Testis (tissue), 2 donors: ENCODE results near the gene GRM7.

ENCODE experiments used
- POLR2A ChIP-seq: fragments of 450-650 bp; IDR thresholded peaks from one replicate; pipeline ENCODE4 v1.6.1; 2017; ENCODE audit warnings: antibody characterized with exemption, mild to moderate bottlenecking, moderate library complexity
- TF ChIP-seq, protein P1 (sequence below), 3 experiments: fragments of 450-650 bp in 2 of 3; fragments of 200-600 bp in 1 of 3; sonication (generic) in 1 of 3; IDR thresholded peaks; one replicate each; pipeline ENCODE4 v1.5.1; 2016 to 2019; ENCODE audit warnings: antibody characterized with exemption in 3 of 3, mild to moderate bottlenecking in 2 of 3, moderate library complexity in 1 of 3

DNA sequence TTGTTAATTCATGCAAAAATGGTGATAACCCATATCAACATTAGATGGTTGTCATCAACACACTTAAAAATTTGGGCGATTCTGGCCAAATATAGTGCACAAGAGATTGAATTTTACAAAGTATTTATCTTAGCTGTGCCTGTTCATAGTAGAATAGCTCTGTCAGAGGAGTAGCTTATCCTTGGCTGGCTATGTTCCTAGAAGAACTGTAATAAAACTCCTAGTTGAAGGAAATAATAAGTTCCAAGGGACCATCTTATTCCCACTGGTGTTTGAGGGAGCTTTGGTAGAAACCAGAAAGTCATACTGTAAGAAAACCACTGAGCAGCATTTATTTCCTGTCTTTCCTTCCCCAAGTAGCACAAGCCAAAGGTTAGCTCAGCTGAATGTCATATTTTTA, 201.8 kb downstream of the GRM7 start:
- TF ChIP-seq, protein P1, sequence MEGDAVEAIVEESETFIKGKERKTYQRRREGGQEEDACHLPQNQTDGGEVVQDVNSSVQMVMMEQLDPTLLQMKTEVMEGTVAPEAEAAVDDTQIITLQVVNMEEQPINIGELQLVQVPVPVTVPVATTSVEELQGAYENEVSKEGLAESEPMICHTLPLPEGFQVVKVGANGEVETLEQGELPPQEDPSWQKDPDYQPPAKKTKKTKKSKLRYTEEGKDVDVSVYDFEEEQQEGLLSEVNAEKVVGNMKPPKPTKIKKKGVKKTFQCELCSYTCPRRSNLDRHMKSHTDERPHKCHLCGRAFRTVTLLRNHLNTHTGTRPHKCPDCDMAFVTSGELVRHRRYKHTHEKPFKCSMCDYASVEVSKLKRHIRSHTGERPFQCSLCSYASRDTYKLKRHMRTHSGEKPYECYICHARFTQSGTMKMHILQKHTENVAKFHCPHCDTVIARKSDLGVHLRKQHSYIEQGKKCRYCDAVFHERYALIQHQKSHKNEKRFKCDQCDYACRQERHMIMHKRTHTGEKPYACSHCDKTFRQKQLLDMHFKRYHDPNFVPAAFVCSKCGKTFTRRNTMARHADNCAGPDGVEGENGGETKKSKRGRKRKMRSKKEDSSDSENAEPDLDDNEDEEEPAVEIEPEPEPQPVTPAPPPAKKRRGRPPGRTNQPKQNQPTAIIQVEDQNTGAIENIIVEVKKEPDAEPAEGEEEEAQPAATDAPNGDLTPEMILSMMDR (IDR thresholded peaks at IDR 0.05) = no peak
- TF ChIP-seq POLR2A = no peak
